ENCODE results near the gene SOX18.

The SOX18 gene

GRCh38 chr20:64067733-64068307, 18.4 kb upstream of the SOX18 start:
- DNase-seq (ENCODE audit: low spot score): no peak

- DNase-seq (ENCODE audit: low spot score): no peak
Measured at GRCh38 chr20:64067005-64067632, 17.7 kb upstream of the SOX18 start.

- peak; percentile 78 for DNase-seq (ENCODE audit: low spot score)
Measured at GRCh38 chr20:64065974-64066343, 16.5 kb upstream of the SOX18 start.

GRCh38 chr20:64065062-64065973, 15.9 kb upstream of the SOX18 start:
- DNase-seq (ENCODE audit: low spot score): no peak

- DNase-seq (ENCODE audit: low spot score): peak; percentile 84
Measured at GRCh38 chr20:64064145-64064698, 14.8 kb upstream of the SOX18 start.

- peak; percentile 46 for DNase-seq (ENCODE audit: low spot score)
Measured at GRCh38 chr20:64063389-64064144, 14.1 kb upstream of the SOX18 start.

- DNase-seq (ENCODE audit: low spot score): peak; percentile 98
Measured at GRCh38 chr20:64062596-64063388, 13.4 kb upstream of the SOX18 start, which contains the start of gene TCEA2. TSS of gene TCEA2 (plus strand) at chr20:64063198. CDS start at chr20:64063313, 115 bp downstream.

- DNase-seq (ENCODE audit: low spot score): no peak
Measured at GRCh38 chr20:64062276-64062595, 12.8 kb upstream of the SOX18 start.

GRCh38 chr20:64058536-64058935, 9.1 kb upstream of the SOX18 start:
- DNase-seq (ENCODE audit: low spot score): no peak

- peak; percentile 89 for DNase-seq (ENCODE audit: low spot score)
Measured at GRCh38 chr20:64057628-64058498, 8.4 kb upstream of the SOX18 start.

- peak; percentile 8 for DNase-seq (ENCODE audit: low spot score)
Measured at GRCh38 chr20:64056889-64057627, 7.6 kb upstream of the SOX18 start.

- DNase-seq (ENCODE audit: low spot score): no peak
Measured at GRCh38 chr20:64056639-64056888, 7.1 kb upstream of the SOX18 start.

GRCh38 chr20:64055893-64056638, 6.6 kb upstream of the SOX18 start:
- no peak for DNase-seq (ENCODE audit: low spot score)

- no peak for DNase-seq (ENCODE audit: low spot score)
Measured at GRCh38 chr20:64055396-64055892, 6.0 kb upstream of the SOX18 start.

- no peak for DNase-seq (ENCODE audit: low spot score)
Measured at GRCh38 chr20:64053841-64054661, 4.6 kb upstream of the SOX18 start.

- no peak for DNase-seq (ENCODE audit: low spot score)
Measured at GRCh38 chr20:64052987-64053840, 3.8 kb upstream of the SOX18 start.

GRCh38 chr20:64052326-64052722, 2.9 kb upstream of the SOX18 start:
- no peak for DNase-seq (ENCODE audit: low spot score)

Measured in AG20443 (cell line).